Endothelial cell (in vitro differentiated cells): ENCODE measurements around the gene HCRT. TPM values are rescaled to one million over a fixed set of nuclear protein-coding genes. Genes with fewer than 3 reads are reported as not detected.

ENCODE experiments used
- DNase-seq: peaks from one replicate; pipeline ENCODE4 v3.0.0; 2021; ENCODE audit warnings: low spot score
- H3K27ac Mint-ChIP-seq: one replicate; pipeline ENCODE4 v1.8.0; 2021; ENCODE audit warnings: mixed read lengths, inconsistent platforms; ENCODE audit not compliant: unreplicated experiment
- H3K27me3 Mint-ChIP-seq: one replicate; pipeline ENCODE4 v1.8.0; 2021; ENCODE audit warnings: mild to moderate bottlenecking, moderate library complexity, mixed read lengths, inconsistent platforms; ENCODE audit not compliant: unreplicated experiment
- H3K36me3 Mint-ChIP-seq: one replicate; pipeline ENCODE4 v1.8.0; 2021; ENCODE audit warnings: mild to moderate bottlenecking, low read depth, mixed read lengths, inconsistent platforms; ENCODE audit not compliant: unreplicated experiment
- H3K4me1 Mint-ChIP-seq: one replicate; pipeline ENCODE4 v1.8.0; 2021; ENCODE audit warnings: mild to moderate bottlenecking, mixed read lengths, inconsistent platforms; ENCODE audit not compliant: unreplicated experiment
- H3K4me3 Mint-ChIP-seq: one replicate; pipeline ENCODE4 v1.8.0; 2021; ENCODE audit warnings: mild to moderate bottlenecking, mixed read lengths, inconsistent platforms; ENCODE audit not compliant: unreplicated experiment
- H3K9me3 Mint-ChIP-seq: one replicate; pipeline ENCODE4 v1.8.0; 2021; ENCODE audit warnings: mixed read lengths, inconsistent platforms; ENCODE audit not compliant: unreplicated experiment
- total RNA-seq: library from RNA; stranded (reverse); fragmentation: NEBNext Ultra II Directional; extraction: Animal tissue kit (Norgen Biotek cat#: 25700); gene quantifications from one replicate; pipeline ENCODE4 v1.2.1, GENCODE V29; 2021; ENCODE audit not compliant: unreplicated experiment
- TF ChIP-seq, protein P1 (sequence below): fragments of 200-600 bp; sonication (generic); IDR thresholded peaks from one replicate; pipeline ENCODE4 v1.5.0; 2021; ENCODE audit warnings: antibody characterized with exemption; ENCODE audit not compliant: unreplicated experiment

HCRT gene
- total RNA-seq, 1 donor from 2014 or later, result not detected

DNA sequence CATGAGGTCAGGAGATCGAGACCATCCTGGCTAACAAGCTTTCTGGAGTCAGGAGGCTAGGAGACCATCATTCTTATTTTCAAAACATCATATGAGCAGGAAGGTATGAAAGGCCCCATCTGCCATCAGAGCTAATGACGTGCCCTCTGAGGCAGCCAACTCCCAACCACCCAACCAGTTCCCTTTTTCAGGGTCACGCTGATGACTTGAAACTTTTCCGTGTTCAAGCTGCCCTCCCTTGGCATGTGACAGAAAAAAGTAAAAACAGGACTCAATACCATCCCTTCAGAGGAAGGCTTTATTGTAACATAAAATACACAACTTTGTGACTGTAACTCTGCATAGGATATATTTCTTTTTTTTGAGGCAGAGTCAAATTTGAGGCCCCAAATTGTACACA is 13.6 kb upstream of the HCRT start:
- DNase-seq, result no peak
- Mint-ChIP-seq H3K4me3 (no peak overlapping the region), H3K36me3 (peaks cover 17% of the 10 kb centered on the region), H3K27me3 (peaks cover 11% of the 10 kb centered on the region), H3K27ac (no peak overlapping the region), H3K4me1 (peaks cover 5% of the 10 kb centered on the region), H3K9me3 (no peaks in the 10 kb centered on the region)
- TF ChIP-seq, protein P1, sequence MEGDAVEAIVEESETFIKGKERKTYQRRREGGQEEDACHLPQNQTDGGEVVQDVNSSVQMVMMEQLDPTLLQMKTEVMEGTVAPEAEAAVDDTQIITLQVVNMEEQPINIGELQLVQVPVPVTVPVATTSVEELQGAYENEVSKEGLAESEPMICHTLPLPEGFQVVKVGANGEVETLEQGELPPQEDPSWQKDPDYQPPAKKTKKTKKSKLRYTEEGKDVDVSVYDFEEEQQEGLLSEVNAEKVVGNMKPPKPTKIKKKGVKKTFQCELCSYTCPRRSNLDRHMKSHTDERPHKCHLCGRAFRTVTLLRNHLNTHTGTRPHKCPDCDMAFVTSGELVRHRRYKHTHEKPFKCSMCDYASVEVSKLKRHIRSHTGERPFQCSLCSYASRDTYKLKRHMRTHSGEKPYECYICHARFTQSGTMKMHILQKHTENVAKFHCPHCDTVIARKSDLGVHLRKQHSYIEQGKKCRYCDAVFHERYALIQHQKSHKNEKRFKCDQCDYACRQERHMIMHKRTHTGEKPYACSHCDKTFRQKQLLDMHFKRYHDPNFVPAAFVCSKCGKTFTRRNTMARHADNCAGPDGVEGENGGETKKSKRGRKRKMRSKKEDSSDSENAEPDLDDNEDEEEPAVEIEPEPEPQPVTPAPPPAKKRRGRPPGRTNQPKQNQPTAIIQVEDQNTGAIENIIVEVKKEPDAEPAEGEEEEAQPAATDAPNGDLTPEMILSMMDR, result no peak

DNA sequence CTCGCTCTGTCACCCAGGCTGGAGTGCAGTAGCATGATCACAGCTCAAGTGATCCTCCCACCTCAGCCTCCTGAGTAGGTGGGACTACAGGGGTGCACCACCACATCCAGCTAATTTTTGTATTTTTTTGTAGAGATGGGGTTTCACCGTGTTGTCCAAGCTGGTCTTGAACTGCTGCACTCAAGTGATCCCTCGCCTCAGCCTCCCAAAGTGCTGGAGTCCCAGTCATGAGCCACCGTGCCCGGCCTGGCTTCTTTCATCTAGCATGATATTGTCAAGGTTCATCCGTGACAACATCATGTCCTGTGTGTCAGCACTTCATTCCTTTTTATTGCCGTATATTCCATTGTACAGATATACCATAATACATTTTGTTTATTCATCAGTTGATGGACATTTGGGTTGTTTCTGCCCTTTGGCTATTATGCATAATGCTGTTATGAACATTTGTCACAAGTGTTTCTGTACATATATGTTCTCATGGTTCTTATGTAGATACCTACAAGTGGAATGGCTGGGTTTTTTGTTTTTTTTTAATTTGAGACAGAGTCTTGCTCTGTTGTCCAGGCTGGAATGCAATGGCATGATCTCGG is 12.4 kb upstream of the HCRT start:
- no peak for DNase-seq
- Mint-ChIP-seq H3K27ac (no peak overlapping the region), H3K36me3 (peaks cover 9% of the 10 kb centered on the region), H3K9me3 (no peaks in the 10 kb centered on the region), H3K4me1 (peaks cover 9% of the 10 kb centered on the region), H3K27me3 (peaks cover 14% of the 10 kb centered on the region), H3K4me3 (no peak overlapping the region)
- TF ChIP-seq, protein P1, result no peak

DNA sequence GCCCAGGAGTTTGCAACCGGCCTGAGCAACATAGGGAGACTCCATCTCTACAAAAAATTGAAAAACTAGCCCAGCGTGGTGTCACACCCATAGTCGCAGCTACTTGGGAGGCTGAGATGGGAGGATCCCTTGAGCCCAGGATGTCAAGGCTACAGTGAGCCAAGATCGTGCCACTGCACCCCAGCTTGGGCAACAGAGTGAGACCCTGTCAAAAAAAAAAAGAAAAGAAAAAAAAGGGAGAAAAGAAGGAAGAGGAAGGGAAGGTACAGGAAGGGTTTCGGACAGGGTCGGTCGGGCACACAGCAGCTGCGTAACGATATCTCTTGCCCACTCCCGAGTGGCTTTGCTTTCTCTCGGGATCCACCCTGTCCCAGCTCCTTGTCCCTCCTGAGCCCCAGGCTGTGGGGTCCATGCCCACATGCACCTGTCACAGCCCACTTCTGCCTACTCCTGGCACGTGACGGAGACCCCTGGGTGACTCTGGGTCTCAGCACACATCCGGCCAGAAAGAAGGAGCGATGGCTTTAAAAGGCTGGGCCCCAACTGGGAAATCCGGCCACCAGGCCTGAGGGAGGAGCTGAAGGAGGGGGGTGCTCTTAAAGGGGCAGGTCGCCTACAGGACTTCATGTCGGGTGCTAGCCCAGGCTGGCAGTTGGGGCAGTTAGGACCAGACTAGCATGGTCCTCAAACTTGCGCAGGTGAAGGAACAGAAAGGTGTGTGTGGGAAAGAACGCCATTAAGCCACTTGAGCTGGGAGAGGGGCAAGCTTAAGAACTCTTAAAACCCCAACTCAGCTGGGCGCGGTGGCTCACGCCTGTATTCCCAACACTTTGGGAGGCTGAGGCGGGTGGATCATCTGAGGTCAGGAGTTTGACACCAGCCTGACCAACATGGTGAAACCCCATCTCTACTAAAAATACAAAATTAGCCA is 9.0 kb upstream of the HCRT start, which contains the start of gene GHDC:
Gene GHDC (minus strand): TSS at position 526 of the 931 bp plus-strand sequence. CDS start 913 bp downstream, outside the sequence.
- TF ChIP-seq, protein P1, result no peak
- Mint-ChIP-seq H3K9me3 (no peaks in the 10 kb centered on the region), H3K36me3 (no peaks in the 10 kb centered on the region), H3K27me3 (peaks cover 14% of the 10 kb centered on the region), H3K4me1 (peaks cover 9% of the 10 kb centered on the region), H3K27ac (peak within 1 kb of the TSS; percentile 84), H3K4me3 (peak within 1 kb of the TSS; percentile 56)
- peak; percentile 48 for DNase-seq

DNA sequence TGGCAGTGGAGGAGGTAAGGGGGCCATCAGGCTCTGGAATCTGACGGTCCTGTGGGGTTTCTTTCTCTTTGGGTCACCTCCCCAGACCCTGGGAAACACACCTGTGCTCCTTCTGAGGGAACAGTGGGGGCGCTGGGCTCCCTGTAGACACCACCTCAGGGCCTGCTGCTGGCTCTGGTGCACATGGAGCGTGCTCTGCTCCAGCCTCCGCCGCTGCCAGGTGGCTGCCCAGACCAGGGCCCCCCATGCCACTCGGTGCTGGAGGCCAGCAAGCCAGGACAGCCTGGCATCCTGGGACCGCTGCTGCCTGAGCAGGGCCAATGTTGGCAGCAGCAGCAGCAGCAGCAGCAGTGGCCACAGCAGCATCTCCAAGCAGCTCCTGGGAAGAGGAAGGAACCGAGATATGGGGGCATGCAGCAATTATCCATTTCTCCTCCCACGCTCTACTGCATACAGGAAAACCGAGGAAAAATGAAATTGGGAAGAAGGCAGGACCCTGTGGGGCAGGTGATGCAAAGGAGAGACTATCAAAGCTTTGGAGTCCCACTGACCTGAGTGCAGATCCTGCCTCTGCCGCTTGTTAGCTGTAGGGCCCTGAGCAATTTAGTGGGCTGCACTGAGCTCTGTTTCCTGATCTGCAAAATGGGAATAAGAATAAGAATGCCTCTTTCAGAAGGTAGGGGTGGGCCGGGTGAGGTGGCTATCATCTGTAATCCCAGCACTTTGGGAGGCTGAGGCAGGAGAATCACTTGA is 8.1 kb upstream of the HCRT start:
- Mint-ChIP-seq H3K27me3 (peaks cover 14% of the 10 kb centered on the region), H3K27ac (no peak overlapping the region), H3K9me3 (no peaks in the 10 kb centered on the region), H3K4me1 (peaks cover 15% of the 10 kb centered on the region), H3K36me3 (peaks cover 4% of the 10 kb centered on the region), H3K4me3 (peak overlapping the region; percentile 56)
- DNase-seq, result no peak
- TF ChIP-seq, protein P1, result no peak
